GM18502 (cell line): ENCODE results near the gene PARD6A.

Source experiments
- ATAC-seq: cut with Tn5 transposase; IDR thresholded peaks from one replicate; pipeline ENCODE4 v1.9.1; 2021; ENCODE audit warnings: mild to moderate bottlenecking; ENCODE audit not compliant: unreplicated experiment, poor library complexity

The PARD6A gene

DNA sequence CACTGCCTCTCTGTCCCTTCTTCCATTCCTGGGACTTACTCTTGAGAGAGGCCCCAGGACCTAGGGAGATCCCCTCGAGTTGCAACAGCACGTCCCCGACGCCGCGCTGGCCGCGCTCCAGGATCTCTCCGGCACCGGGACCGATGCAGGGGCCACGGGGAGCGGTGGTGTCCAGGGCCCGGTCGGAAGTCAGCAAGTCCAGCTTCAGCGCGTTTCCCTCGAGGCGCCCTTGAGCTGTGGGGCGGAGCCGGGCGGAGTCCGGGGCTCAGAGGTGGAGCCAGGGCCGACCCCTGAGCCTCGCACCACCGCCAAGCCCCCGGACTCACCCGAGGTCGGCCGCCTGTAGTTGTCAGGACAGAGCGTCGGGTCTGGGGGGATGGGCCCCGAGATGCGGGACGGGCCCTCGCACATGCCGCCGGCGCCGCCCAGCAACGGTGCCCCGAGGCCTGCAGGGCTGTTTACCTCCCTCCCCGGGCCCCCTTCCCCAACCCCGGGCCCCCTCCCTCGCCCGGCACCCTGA, 5.3 kb downstream of the PARD6A start:
- ATAC-seq: peak; percentile 7

- peak; percentile 51 for ATAC-seq
Observed at GRCh38 chr16:67666559-67667452, 6.0 kb downstream of the PARD6A start, which contains the start of the genes C16orf86 and ENKD1. Gene C16orf86, plus strand, starts transcription at chr16:67666814. Its CDS starts 157 bp downstream, at chr16:67666971. Gene ENKD1, minus strand, starts transcription at chr16:67666750. Its CDS starts 308 bp downstream, at chr16:67666442.

- peak; percentile 2 for ATAC-seq
Observed at GRCh38 chr16:67667453-67667816, 6.7 kb downstream of the PARD6A start.

- peak; percentile 76 for ATAC-seq
Observed at GRCh38 chr16:67667817-67668494, 7.2 kb downstream of the PARD6A start.

GRCh38 chr16:67668495-67669157, 7.9 kb downstream of the PARD6A start:
- no peak for ATAC-seq

DNA sequence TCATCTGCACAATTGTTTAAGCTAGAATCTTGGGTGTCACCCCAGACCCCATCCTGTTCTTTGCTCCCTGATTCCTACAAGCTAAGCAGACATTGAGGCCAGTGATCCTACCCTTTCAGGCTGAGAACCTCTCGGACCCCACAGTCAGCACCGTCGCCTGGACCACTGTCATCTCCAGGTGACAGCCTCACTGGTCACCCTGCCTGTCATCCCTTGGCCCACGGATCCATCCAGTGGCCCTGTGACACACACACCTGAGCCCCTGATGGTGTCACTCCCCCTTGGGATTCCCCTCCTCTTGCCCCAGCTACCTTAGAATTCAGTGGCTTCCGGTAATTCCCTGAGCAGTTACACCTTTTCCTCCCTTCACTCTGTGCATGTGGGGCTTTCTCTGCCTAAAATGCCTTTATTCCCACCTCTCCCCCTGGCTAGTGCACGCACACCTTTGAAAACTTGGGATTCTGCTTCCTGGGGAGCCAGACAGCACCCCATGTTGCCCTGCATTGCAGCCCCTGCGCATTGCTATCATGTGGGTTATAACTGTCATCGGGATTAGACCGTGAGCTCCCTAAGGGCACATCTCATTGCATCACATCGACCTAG, 8.8 kb downstream of the PARD6A start:
- ATAC-seq: no peak

DNA sequence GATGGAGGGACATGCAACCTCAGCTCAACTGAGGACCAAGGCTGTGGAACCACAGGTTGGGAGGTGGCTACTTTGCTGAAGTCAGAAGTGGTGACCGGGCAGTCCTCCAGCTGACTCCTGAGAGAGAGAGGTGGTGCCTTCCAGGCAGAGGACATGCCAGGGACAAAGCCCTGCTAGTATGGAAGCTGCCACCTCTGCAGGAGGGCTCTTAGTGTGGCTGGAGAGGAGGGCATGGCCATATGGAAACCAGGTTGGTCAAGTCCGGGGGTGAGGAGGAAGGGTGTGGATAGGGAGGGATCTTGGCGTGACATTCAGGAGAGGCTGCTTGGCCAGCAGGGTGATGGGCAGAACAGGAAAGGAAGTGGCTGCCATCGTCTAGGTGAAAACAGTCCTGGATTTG, 11.5 kb downstream of the PARD6A start:
- ATAC-seq: no peak

DNA sequence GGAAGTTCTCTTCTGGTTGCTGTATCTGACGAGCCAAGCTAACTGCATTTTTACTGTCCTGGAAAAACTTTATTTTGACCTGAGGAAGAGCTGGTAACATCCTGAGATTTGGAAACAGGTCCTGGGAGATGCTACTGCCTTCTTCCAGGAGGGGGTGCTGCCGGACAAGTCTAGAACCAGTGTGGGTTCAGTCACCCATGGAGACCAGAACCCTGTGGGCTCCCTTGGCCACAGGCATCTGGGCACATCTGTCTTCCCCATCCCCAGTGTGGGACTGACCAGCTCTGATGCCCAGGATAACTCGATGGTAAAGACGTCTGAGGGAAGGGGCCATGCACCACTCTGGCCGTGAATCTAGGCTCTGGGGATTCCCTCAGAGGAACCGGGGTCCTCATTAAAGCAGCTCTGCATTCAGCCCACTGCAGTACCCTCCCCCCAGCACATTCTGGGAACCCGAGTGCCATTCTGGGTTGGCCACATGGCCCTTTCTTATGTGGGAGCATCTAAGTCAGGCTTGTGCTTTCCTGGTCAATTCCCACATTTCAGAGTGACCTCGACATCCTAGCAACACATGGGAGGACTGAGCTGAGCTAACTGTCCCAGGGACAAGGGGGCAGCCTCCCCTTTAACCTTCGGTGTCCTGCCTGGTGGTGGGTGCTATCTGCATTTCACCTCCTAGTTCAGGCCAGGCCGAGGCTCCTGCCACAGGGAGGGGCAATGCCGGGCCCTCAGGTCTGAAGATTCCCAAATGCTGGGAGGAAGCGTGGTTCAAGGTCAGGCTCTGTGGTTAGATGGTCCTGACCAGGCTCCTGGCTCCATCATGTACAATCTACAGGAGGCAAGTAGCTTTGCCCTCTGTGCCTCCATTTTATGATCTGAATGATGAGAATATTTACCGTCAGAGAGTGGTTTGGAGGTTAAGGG, 12.2 kb downstream of the PARD6A start:
- no peak for ATAC-seq

GRCh38 chr16:67673712-67674580, 13.2 kb downstream of the PARD6A start:
- no peak for ATAC-seq

GRCh38 chr16:67674851-67675578, 14.3 kb downstream of the PARD6A start:
- no peak for ATAC-seq

GRCh38 chr16:67675579-67675935, 14.8 kb downstream of the PARD6A start:
- no peak for ATAC-seq

DNA sequence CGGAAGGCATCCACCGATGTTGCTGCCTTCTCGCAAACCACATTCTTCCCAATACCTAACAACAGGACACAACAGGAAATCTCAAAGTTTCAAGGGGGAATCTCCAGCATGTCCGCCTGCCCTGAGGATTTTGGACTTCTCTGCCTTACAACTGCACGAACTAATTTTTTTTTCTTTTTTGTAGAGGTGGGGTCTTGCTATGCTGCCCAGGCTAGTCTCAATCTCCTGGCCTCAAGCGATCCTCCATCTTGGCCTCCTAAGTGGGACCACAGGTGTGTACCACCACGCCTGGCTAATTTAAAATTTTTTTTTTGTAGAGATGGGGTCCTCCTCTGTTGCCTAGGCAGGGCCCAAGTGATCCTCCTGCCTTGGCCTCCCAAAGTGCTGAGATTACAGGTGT, 15.2 kb downstream of the PARD6A start:
- no peak for ATAC-seq

DNA sequence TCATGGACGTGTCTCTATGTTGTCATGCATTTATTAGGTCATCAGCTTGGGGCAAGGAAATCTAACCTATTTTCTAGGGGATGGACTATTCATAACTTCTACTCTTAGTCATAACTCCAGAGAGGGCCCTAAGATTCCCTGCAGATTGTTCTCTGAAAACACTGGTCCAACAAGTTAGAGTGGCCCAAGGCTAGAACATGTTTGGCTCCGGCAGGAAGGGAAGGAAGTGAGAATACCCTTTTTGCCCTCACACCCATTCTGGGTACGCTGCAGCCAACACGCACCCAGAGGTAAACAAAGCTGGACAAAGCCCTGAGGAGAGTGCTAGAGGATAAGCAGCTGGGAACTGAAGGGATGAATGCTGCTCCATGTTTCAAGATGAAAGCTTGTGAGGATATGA, 15.8 kb downstream of the PARD6A start:
- ATAC-seq: no peak

GRCh38 chr16:67676939-67677338, 16.2 kb downstream of the PARD6A start:
- ATAC-seq: no peak

- ATAC-seq: no peak
Observed at GRCh38 chr16:67677712-67678111, 17.0 kb downstream of the PARD6A start.

GRCh38 chr16:67678354-67679023, 17.7 kb downstream of the PARD6A start:
- no peak for ATAC-seq
